ENCODE results near the gene MMP11.

Gene MMP11

DNA sequence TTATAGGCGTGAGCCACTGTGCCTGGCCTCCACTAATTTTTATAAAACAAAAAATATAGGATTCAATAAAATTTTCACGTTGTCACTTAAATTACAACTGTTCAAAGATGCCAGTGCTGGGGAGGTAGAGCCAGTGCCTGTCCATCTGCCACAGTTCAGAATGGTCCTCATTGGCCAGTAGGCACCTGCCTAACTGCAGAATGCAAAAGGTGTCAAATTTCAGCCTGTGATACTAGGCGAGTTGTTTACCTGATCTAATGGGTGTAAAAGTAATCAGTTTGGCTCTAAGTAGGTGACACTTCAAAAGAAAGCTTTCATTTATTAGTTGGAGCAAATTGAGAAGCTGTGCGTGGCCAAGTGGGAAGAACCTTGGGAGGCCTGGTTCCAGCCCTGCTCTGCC, 16.5 kb downstream of the MMP11 start:
- TF ChIP-seq, protein P1, sequence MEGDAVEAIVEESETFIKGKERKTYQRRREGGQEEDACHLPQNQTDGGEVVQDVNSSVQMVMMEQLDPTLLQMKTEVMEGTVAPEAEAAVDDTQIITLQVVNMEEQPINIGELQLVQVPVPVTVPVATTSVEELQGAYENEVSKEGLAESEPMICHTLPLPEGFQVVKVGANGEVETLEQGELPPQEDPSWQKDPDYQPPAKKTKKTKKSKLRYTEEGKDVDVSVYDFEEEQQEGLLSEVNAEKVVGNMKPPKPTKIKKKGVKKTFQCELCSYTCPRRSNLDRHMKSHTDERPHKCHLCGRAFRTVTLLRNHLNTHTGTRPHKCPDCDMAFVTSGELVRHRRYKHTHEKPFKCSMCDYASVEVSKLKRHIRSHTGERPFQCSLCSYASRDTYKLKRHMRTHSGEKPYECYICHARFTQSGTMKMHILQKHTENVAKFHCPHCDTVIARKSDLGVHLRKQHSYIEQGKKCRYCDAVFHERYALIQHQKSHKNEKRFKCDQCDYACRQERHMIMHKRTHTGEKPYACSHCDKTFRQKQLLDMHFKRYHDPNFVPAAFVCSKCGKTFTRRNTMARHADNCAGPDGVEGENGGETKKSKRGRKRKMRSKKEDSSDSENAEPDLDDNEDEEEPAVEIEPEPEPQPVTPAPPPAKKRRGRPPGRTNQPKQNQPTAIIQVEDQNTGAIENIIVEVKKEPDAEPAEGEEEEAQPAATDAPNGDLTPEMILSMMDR (IDR thresholded peaks at IDR 0.05; ENCODE audit: insufficient read depth, low read depth, low read length, missing control alignments): no peak
- DNase-seq (ENCODE audit: low read depth): no peak
- no peak overlapping the region for H3K4me3 ChIP-seq (ENCODE audit: low read depth, low read length)

DNA sequence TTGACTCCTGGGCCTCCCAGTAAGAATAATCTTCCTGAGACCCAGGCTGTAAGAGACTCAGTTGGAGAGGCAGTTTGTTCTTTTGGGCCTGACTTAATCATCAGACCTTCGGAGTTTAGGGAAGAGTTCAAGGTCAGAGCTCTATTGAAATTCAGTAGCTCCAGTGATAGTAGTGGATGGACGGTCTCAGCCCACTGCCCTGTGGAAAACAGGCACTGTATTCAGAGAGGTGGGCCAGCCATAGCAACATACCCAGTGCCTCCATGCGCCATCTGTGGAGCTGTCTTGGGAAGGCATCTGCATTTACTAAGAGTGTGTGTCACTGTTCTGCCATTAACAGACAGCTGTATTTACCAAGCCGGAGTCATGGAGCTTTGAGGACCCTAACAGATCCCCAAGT, 17.0 kb downstream of the MMP11 start:
- TF ChIP-seq, protein P1 (IDR thresholded peaks at IDR 0.05; ENCODE audit: insufficient read depth, low read depth, low read length, missing control alignments): no peak
- no peak overlapping the region for H3K4me3 ChIP-seq (ENCODE audit: low read depth, low read length)
- no peak for DNase-seq (ENCODE audit: low read depth)

DNA sequence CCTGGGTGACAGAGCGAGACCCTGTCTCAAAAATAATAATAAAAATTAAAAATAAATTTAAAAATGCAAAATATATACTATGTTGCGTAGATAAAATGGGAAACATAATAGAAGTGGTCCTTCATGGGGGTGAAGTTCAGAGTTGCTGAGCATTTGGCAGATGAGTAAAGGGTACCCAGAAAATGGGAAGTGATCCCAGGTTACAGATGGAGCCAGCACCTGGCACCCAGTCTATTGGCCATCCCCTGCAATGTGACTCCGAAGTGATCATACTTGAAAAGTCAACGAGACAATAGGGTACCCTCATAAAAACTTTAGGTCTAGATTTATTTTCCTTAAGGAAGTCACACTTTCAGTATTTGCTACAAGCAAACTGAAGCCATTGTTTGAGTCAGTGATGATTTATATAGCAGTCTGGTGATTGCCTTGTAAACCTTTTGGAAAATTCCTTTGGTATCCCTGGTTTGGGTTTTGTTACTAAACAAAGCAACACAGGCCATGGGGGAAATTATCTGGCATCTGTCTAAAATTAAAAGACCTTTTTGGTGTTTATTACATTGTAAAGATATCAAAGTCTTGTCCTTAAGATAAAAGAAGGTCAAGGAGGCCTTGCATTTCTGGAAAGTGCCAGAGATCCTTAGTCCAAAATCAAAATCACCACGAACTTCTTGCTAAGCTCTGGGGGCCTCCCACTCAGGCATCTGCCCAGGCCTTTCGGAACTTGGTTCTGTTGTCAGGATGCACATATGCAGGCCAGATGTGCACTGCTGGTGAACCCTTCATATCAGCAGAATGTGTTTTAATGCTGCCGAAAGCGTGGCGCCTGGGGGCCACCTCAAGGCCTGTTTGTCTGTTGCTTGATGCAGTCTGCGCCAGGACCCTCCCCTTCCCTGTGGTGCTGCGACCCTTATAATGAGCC, 18.4 kb downstream of the MMP11 start:
- DNase-seq (ENCODE audit: low read depth): no peak
- no peak overlapping the region for H3K4me3 ChIP-seq (ENCODE audit: low read depth, low read length)
- TF ChIP-seq, protein P1 (IDR thresholded peaks at IDR 0.05; ENCODE audit: insufficient read depth, low read depth, low read length, missing control alignments): no peak

DNA sequence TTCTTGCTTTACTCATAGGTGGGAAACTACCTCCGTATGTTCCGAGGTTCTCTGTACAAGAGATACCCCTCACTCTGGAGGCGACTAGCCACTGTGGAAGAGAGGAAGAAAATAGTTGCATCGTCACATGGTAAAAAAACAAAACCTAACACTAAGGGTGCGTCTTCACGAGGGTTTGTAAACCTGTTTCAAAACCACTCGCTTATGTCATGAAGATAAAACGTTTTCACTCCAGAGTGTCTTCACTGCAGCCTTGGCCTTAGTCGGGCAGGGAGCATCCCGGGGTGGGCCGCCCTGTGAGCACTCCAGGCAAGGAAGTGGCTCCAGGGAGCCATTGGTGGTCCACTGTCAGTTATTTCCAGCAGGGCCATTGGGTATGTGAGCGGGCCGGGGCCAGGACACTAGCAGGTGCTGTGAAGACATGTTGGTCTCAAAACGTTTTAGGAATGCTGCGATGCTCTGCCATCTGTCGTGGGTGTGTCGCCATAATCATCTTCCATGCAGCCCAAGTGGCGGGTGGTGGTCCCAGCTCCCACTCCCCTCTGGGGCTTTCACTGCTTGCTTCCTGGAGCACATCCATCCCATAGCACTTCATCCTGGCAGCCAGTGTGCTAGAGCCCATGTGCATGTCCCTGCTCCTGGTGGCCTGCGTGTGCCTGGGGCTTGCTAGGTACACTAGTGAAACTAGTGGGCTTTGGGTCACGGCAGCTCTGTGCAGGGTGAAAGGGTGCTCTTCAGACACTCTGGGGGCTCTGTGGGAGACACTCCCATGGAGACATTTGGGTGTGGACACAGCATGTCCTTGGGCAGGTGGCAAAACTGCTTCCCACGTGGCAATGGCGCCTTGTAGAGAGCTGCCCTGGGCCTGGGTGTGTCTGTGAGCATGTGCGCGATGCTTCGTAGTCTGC, 19.3 kb downstream of the MMP11 start:
- TF ChIP-seq, protein P1 (IDR thresholded peaks at IDR 0.05; ENCODE audit: insufficient read depth, low read depth, low read length, missing control alignments): no peak
- H3K4me3 ChIP-seq (ENCODE audit: low read depth, low read length): no peak overlapping the region
- DNase-seq (ENCODE audit: low read depth): no peak

DNA sequence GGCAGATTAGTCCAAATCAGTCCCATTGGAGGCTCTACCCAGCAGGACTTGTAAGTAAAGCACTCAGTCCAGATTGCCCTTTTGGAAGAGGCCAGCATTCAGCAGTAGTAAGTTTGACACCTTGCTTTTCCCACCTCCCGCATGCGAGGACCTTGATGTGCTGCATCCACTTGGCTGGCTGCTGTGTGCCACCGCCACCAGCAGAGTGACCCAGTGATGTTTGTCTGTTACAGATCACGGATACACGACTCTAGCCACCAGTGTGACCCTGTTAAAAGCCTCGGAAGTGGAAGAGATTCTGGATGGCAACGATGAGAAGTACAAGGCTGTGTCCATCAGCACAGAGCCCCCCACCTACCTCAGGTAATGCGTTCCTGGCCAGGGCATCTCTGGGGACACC, 20.7 kb downstream of the MMP11 start:
- DNase-seq (ENCODE audit: low read depth): no peak
- TF ChIP-seq, protein P1 (IDR thresholded peaks at IDR 0.05; ENCODE audit: insufficient read depth, low read depth, low read length, missing control alignments): no peak
- H3K4me3 ChIP-seq (ENCODE audit: low read depth, low read length): no peak overlapping the region

DNA sequence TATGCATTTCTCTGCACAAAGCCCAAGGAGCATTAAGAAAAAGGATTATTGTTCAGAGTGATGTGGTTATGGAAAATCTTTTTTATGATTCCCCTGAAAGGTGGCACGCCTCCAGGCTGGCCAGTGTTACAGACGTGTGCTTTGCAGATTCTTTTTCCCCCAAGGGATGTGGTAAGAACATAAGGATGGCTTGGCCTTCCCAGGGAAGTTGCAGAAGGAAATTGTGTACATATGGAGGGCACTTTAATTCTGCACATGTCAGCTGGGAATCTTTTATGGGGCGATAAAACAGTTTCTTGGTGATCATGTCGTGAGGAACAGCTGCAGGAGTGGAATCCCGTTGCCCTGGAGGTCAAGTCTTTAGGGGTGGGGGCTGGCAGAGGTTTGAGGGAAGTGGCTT, 23.8 kb downstream of the MMP11 start:
- no peak for DNase-seq (ENCODE audit: low read depth)
- no peak overlapping the region for H3K4me3 ChIP-seq (ENCODE audit: low read depth, low read length)
- TF ChIP-seq, protein P1 (IDR thresholded peaks at IDR 0.05; ENCODE audit: insufficient read depth, low read depth, low read length, missing control alignments): no peak
